Measurements from ENCODE around the gene TBC1D14. TPM values are rescaled to one million over a fixed set of nuclear protein-coding genes. Genes with fewer than 3 reads are reported as not detected.

Gene TBC1D14
- total and polyA plus RNA-seq, 9 of the 15 experiments (the other 6 are each of a cell fraction or from before 2014, with no cell fraction given) = 2.1 to 59.6 (median 44.8) TPM

- TF ChIP-seq RB1 (IDR thresholded peaks at IDR 0.05; ENCODE audit: low read depth) = no peak
- 0 out of 2 replicates have a peak, but pooled peaks have one; percentile 32 for TF ChIP-seq POLR2G (IDR thresholded peaks at IDR 0.05; ENCODE audit: low read depth, low read length)
- WGBS (ENCODE audit: insufficient coverage, low coverage, missing lambda C conversion rate) = 87% methylated on average over 7 of the region's 10 CpGs
- POLR2A ChIA-PET = interaction anchor here (0.7 to 1.3 kb wide), 2 partner anchors 11 to 41 kb away, joined by 3 to 4 read pairs; no protein-coding TSS in a partner anchor
- Histone ChIP-seq H3K36me3 (ENCODE audit: control insufficient read depth, insufficient read depth, low read length) (peaks cover 83% of the 10 kb centered on the region), H3K79me2 (ENCODE audit: control insufficient read depth, insufficient read depth, low read length) (no peaks in the 10 kb centered on the region), H3K4me3 (no peak overlapping the region), H3K9me1 (ENCODE audit: control insufficient read depth, insufficient read depth, low read length) (peaks cover 5% of the 10 kb centered on the region), H3K27me3 (ENCODE audit: control insufficient read depth in 2 of 2, insufficient read depth in 2 of 2, low read length in 2 of 2) (no peaks in the 10 kb centered on the region), H4K20me1 (replicated peaks; ENCODE audit: control insufficient read depth, insufficient read depth, low read length) (no peaks in the 10 kb centered on the region), H3K27ac (ENCODE audit: extremely low read depth, low read depth, low read length) (no peak overlapping the region; the same call in 2 of the 3 replicates), H3K9ac (ENCODE audit: insufficient read depth in 1 of 2, low read depth in 2 of 2, low read length in 2 of 2) (no peak overlapping the region), H3K4me2 (ENCODE audit: insufficient read depth, low read length) (no peak overlapping the region), H3K9me3 (replicated peaks; ENCODE audit: control insufficient read depth, insufficient read depth, low read depth, low read length) (no peaks in the 10 kb centered on the region), H3K4me1 (replicated peaks in 1 of 2; ENCODE audit: control insufficient read depth in 2 of 2, insufficient read depth in 2 of 2, low read length in 2 of 2) (peaks cover 14 to 34% of the 10 kb centered on the region in 2 experiments), H2AFZ (ENCODE audit: low read depth, low read length) (no peak overlapping the region)
- ATAC-seq (no peak), DNase-seq (ENCODE audit: extremely low read depth in 1 of 4, low spot score in 3 of 4) (no peak), FAIRE-seq (no peak)
- no TSS peak for BruUV-seq (replicated peaks)
- in situ Hi-C loops (cut with MboI) (no loop called here), intact Hi-C loops (cut with micrococcal nuclease) (no loop called here)
- CTCF ChIA-PET (ENCODE audit: low intra/inter-chr PET ratio) = no interaction called here
Observed at GRCh38 chr4:7029921-7030320, 120.3 kb downstream of the TBC1D14 start.

- intact Hi-C loops (cut with micrococcal nuclease) = no loop called here
- H3K4me1 ChIP-seq (replicated peaks in 1 of 2; ENCODE audit: control insufficient read depth in 2 of 2, insufficient read depth in 2 of 2, low read length in 2 of 2) = peaks cover 14 to 35% of the 10 kb centered on the region in 2 experiments
- CTCF ChIA-PET (ENCODE audit: low intra/inter-chr PET ratio) = no interaction called here
Observed at GRCh38 chr4:7030856-7031255, 121.2 kb downstream of the TBC1D14 start.

More at GRCh38 chr4:7030856-7031255, 121.2 kb downstream of the TBC1D14 start:
- DNase-seq (ENCODE audit: extremely low read depth in 1 of 4, low spot score in 3 of 4) (no peak), ATAC-seq (no peak), FAIRE-seq (no peak)
- WGBS (ENCODE audit: insufficient coverage, low coverage, missing lambda C conversion rate) = 86% methylated on average over 10 of the region's 10 CpGs
- no peak overlapping the region for H3K4me3 ChIP-seq
- H3K36me3 ChIP-seq (ENCODE audit: control insufficient read depth, insufficient read depth, low read length) = peaks cover 74% of the 10 kb centered on the region
- no peaks in the 10 kb centered on the region for H3K27me3 ChIP-seq (ENCODE audit: control insufficient read depth in 2 of 2, insufficient read depth in 2 of 2, low read length in 2 of 2)
- H3K4me2 ChIP-seq (ENCODE audit: insufficient read depth, low read length) = no peak overlapping the region
- TSS peak; percentile 42 for BruUV-seq (replicated peaks)
- no peaks in the 10 kb centered on the region for H4K20me1 ChIP-seq (replicated peaks; ENCODE audit: control insufficient read depth, insufficient read depth, low read length)
- peaks cover 3% of the 10 kb centered on the region for H3K9me1 ChIP-seq (ENCODE audit: control insufficient read depth, insufficient read depth, low read length)
- H3K9me3 ChIP-seq (replicated peaks; ENCODE audit: control insufficient read depth, insufficient read depth, low read depth, low read length) = no peaks in the 10 kb centered on the region
- no peak for TF ChIP-seq TRIM25 (IDR thresholded peaks at IDR 0.05; ENCODE audit: borderline replicate concordance)
- no peak for TF ChIP-seq HDAC1 (IDR thresholded peaks at IDR 0.05)
- no peak for TF ChIP-seq ZNF551 (CRISPR knock-in tag; IDR thresholded peaks at IDR 0.05)
- TF ChIP-seq ZSCAN32 (CRISPR knock-in tag; IDR thresholded peaks at IDR 0.05) = no peak
- no peak for TF ChIP-seq NR1H2 (CRISPR knock-in tag; IDR thresholded peaks at IDR 0.05)
- no peak for TF ChIP-seq ZFP36 (IDR thresholded peaks at IDR 0.05; ENCODE audit: low read depth, low read length, partially characterized antibody)
- no peak for TF ChIP-seq BRD9 (IDR thresholded peaks at IDR 0.05; ENCODE audit: low read depth, partially characterized antibody)
- peak overlapping the region; percentile 80; the same call in 2 of the 3 replicates for H3K27ac ChIP-seq (ENCODE audit: extremely low read depth, low read depth, low read length)
- H3K9ac ChIP-seq (ENCODE audit: insufficient read depth in 1 of 2, low read depth in 2 of 2, low read length in 2 of 2) = peak overlapping the region in 1 of 2 experiments; percentile 73; a peak in 1 of 4 replicates
- H3K79me2 ChIP-seq (ENCODE audit: control insufficient read depth, insufficient read depth, low read length) = no peaks in the 10 kb centered on the region
- POLR2A ChIA-PET = interaction anchor here (0.6 to 1.3 kb wide), 3 partner anchors 10 to 1244 kb away, joined by 3 to 4 read pairs (median 3); no protein-coding TSS in a partner anchor
- in situ Hi-C loops (cut with MboI) = no loop called here
- H2AFZ ChIP-seq (ENCODE audit: low read depth, low read length) = no peak overlapping the region

All from K562 (cell line).